ENCODE data around the gene IQCK.

The IQCK gene

DNA sequence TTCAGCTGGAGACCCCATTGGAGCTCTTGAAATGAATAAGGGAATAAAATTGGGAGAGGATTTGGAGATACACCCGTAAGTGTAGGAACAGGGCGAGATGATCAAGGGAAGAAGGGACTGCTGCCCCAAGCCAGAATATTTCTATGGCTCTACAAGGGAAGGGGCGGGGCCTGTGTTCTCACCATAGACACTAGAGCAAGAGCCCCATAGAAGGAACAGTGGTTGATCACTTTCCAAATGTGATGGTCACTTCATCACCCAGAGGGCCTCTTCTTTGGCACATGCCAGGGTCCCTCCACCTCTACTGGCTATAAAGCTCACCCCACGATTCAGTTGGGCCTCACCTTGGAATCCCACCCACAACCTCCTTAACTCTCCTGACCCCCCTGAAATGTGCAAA is 141.5 kb downstream of the IQCK start:
- Histone ChIP-seq H3K4me3 (ENCODE audit: insufficient read depth, low read length, poor library complexity, severe bottlenecking) (no peak overlapping the region), H3K27ac (ENCODE audit: low read depth, low read length) (no peak overlapping the region), H4K20me1 (ENCODE audit: low read depth, low read length) (no peaks in the 10 kb centered on the region), H3K9me3 (ENCODE audit: insufficient read depth, low read length) (no peaks in the 10 kb centered on the region), H3K9me2 (replicated peaks; ENCODE audit: insufficient read depth, low read length) (no peaks in the 10 kb centered on the region), H3K27me3 (ENCODE audit: low read length) (no peaks in the 10 kb centered on the region), H3K4me2 (ENCODE audit: low read depth, low read length, poor library complexity, severe bottlenecking) (no peak overlapping the region), H3F3A (ENCODE audit: insufficient read depth) (no peaks in the 10 kb centered on the region), H3K9ac (ENCODE audit: low read length) (no peak overlapping the region), H3K36me3 (ENCODE audit: low read length) (no peaks in the 10 kb centered on the region), H3K79me2 (ENCODE audit: insufficient read depth, low read length) (no peaks in the 10 kb centered on the region), H2AFZ (ENCODE audit: low read depth, low read length, severe bottlenecking) (no peak overlapping the region)
- TF ChIP-seq EZH2phosphoT487 (conservative IDR thresholded peaks at IDR 0.05; ENCODE audit: low read length), result no peak
- TF ChIP-seq, protein P1, sequence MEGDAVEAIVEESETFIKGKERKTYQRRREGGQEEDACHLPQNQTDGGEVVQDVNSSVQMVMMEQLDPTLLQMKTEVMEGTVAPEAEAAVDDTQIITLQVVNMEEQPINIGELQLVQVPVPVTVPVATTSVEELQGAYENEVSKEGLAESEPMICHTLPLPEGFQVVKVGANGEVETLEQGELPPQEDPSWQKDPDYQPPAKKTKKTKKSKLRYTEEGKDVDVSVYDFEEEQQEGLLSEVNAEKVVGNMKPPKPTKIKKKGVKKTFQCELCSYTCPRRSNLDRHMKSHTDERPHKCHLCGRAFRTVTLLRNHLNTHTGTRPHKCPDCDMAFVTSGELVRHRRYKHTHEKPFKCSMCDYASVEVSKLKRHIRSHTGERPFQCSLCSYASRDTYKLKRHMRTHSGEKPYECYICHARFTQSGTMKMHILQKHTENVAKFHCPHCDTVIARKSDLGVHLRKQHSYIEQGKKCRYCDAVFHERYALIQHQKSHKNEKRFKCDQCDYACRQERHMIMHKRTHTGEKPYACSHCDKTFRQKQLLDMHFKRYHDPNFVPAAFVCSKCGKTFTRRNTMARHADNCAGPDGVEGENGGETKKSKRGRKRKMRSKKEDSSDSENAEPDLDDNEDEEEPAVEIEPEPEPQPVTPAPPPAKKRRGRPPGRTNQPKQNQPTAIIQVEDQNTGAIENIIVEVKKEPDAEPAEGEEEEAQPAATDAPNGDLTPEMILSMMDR (IDR thresholded peaks at IDR 0.05; ENCODE audit: insufficient read depth, low read length, poor library complexity, severe bottlenecking), result no peak

DNA sequence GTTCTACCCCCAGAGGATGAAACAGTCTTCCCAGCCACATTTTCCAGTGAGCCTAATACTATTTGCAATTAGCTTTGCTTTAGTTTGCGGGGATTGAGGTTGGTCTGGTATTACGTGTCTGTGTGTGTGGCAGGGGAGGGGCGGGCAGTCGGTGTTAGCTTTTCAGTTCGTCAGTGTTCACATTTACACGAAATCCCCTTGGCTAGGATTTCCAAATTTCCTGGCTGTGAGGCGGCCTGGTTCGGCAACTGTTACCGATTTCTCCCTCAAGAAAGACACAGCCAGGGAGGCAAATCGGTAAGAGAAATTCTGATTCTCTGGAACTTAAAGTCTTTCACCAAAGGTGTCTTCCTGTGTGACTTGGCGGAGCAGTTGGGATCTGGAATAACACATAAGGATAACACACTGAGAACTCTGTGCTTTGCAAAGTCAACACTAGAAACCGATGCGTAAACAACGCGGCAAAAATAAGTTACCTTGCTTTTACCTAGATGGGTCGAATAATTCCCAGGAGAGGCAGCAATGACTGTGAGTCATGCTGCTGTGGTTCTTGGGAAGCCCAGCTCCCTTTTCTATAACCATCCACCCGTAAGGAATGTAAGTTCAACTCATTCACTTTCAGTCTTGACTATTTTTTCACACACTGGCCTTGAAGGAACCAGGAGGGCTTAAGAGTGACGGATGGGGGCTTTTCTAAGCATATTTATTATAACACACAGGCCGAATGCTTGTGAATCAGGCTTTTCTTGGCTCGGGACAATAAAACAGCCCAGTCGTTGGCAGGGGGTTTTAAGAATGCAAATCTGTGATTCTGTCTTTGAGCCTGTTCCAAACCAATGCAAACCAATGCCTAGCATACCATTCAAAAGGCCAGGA is 142.3 kb downstream of the IQCK start:
- H3F3A ChIP-seq (ENCODE audit: insufficient read depth), result no peaks in the 10 kb centered on the region
- H3K79me2 ChIP-seq (ENCODE audit: insufficient read depth, low read length), result no peaks in the 10 kb centered on the region
- no peak for TF ChIP-seq EZH2phosphoT487 (conservative IDR thresholded peaks at IDR 0.05; ENCODE audit: low read length)
- TF ChIP-seq, protein P1 (IDR thresholded peaks at IDR 0.05; ENCODE audit: insufficient read depth, low read length, poor library complexity, severe bottlenecking), result no peak
- no peak overlapping the region for H2AFZ ChIP-seq (ENCODE audit: low read depth, low read length, severe bottlenecking)
- H3K4me3 ChIP-seq (ENCODE audit: insufficient read depth, low read length, poor library complexity, severe bottlenecking), result no peak overlapping the region
- H3K9me2 ChIP-seq (replicated peaks; ENCODE audit: insufficient read depth, low read length), result no peaks in the 10 kb centered on the region
- no peaks in the 10 kb centered on the region for H3K27me3 ChIP-seq (ENCODE audit: low read length)
- H3K9ac ChIP-seq (ENCODE audit: low read length), result no peak overlapping the region
- no peak overlapping the region for H3K4me2 ChIP-seq (ENCODE audit: low read depth, low read length, poor library complexity, severe bottlenecking)
- H3K9me3 ChIP-seq (ENCODE audit: insufficient read depth, low read length), result no peaks in the 10 kb centered on the region
- no peaks in the 10 kb centered on the region for H4K20me1 ChIP-seq (ENCODE audit: low read depth, low read length)
- no peaks in the 10 kb centered on the region for H3K36me3 ChIP-seq (ENCODE audit: low read length)
- no peak overlapping the region for H3K27ac ChIP-seq (ENCODE audit: low read depth, low read length)

DNA sequence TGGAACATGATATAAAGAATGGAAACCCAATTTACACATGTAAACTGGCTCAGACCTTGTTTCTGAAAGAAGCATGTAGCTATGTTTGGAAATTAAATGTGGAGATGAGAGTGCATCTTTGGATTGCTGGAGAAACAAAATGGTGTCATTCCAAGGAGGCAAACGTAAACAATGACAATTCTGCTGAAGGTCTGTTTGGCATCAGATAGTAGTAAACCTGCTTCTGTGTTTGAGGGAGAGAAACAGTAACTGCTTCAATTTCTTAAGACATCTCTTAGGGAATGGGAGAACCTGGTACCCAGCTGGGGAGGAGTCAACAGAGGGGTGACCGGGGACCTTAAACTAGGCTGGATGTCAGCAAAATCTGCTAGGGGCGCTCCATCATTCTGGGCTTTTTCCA is 143.1 kb downstream of the IQCK start:
- Histone ChIP-seq H2AFZ (ENCODE audit: low read depth, low read length, severe bottlenecking) (no peak overlapping the region), H3K9ac (ENCODE audit: low read length) (no peak overlapping the region), H3K27ac (ENCODE audit: low read depth, low read length) (no peak overlapping the region), H3K4me3 (ENCODE audit: insufficient read depth, low read length, poor library complexity, severe bottlenecking) (no peak overlapping the region), H3K79me2 (ENCODE audit: insufficient read depth, low read length) (no peaks in the 10 kb centered on the region), H3K9me3 (ENCODE audit: insufficient read depth, low read length) (no peaks in the 10 kb centered on the region), H4K20me1 (ENCODE audit: low read depth, low read length) (no peaks in the 10 kb centered on the region), H3K36me3 (ENCODE audit: low read length) (no peaks in the 10 kb centered on the region), H3F3A (ENCODE audit: insufficient read depth) (no peaks in the 10 kb centered on the region), H3K9me2 (replicated peaks; ENCODE audit: insufficient read depth, low read length) (no peaks in the 10 kb centered on the region), H3K4me2 (ENCODE audit: low read depth, low read length, poor library complexity, severe bottlenecking) (no peak overlapping the region), H3K27me3 (ENCODE audit: low read length) (no peaks in the 10 kb centered on the region)
- TF ChIP-seq EZH2phosphoT487 (conservative IDR thresholded peaks at IDR 0.05; ENCODE audit: low read length), result no peak
- TF ChIP-seq, protein P1 (IDR thresholded peaks at IDR 0.05; ENCODE audit: insufficient read depth, low read length, poor library complexity, severe bottlenecking), result no peak

Data from SU-DHL-6 (cell line).